NCI-H146 treated with DMSO at 0.1 percent for 48 hours (cell line): Measurements from ENCODE around the gene DRICH1.
"Not testable (repeated sequence)": the region's sequence is repeated elsewhere in the genome, so short reads cannot be mapped to it uniquely, and the experiment has no call there.

Experiments used
- DNase-seq: peaks from one replicate; lab custom pipeline; 2025; ENCODE audit not compliant: unreplicated experiment; lab: John Stamatoyannopoulos, UW

The DRICH1 gene

GRCh38 chr22:23570681-23571080 is 61.4 kb downstream of the DRICH1 start:
- no peak for DNase-seq

- DNase-seq: no peak
These were observed 62.4 kb downstream of the DRICH1 start for GRCh38 chr22:23569716-23570115.

- DNase-seq: no peak
These were observed 62.8 kb downstream of the DRICH1 start for GRCh38 chr22:23569291-23569690.

- DNase-seq: no peak
These were observed 65.2 kb downstream of the DRICH1 start for GRCh38 chr22:23566705-23567475.

- DNase-seq: peak; percentile 46
These were observed 66.0 kb downstream of the DRICH1 start for GRCh38 chr22:23565915-23566704.

- DNase-seq: peak; percentile 44
These were observed 66.7 kb downstream of the DRICH1 start for GRCh38 chr22:23565305-23565914.

- DNase-seq: no peak
These were observed 67.8 kb downstream of the DRICH1 start for GRCh38 chr22:23564276-23564675.

GRCh38 chr22:23563111-23563510 is 69.0 kb downstream of the DRICH1 start:
- no peak for DNase-seq

- no peak for DNase-seq
These were observed 69.9 kb downstream of the DRICH1 start for GRCh38 chr22:23562186-23562585.

- DNase-seq: not testable (repeated sequence)
These were observed 71.1 kb downstream of the DRICH1 start for GRCh38 chr22:23561025-23561510.

GRCh38 chr22:23560215-23560614 is 71.9 kb downstream of the DRICH1 start:
- not testable (repeated sequence) for DNase-seq
